ENCODE measurements around the gene EBI3. TPM values are rescaled to one million over a fixed set of nuclear protein-coding genes. Genes with fewer than 3 reads are reported as not detected.
"Not testable (repeated sequence)": the region's sequence is repeated elsewhere in the genome, so short reads cannot be mapped to it uniquely, and the experiment has no call there.

The EBI3 gene
- total RNA-seq, 6 donors from 2014 or later: 1.7 to 7.4 (median 2.5) TPM

- H3K27ac ChIP-seq: no peak overlapping the region
These were observed 38.8 kb downstream of the EBI3 start for GRCh38 chr19:4267901-4268815.

DNA sequence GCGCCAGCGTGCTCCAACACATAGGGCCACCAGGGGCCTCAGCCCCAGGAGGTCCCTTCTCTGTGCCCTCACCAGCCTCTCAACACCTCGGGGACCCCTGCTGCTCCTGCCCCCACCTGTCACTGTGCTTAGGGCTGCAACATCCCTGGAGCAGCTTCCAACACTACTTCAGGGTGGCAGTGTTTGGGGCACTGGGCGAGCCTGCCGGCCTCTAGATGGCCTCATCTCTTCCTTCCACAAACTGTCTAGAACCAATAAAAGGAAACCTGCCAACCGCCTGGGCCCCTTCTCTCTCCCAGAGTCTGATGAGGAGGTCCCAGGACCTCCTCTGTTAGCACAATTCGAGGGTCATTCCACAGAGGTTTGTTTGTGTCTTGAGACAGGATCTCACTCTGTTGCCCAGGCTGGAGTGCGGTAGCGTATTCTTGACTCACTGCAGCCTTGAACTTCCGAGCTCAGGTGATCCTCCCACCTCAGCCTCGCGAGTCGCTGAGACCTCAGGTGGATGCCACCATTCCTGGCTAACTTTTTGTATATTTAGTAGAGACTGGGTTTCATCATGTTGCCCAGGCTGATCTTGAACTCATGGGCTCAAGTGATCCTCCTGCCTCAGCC, 39.6 kb downstream of the EBI3 start:
- ATAC-seq (ENCODE audit: low FRiP score in 2 of 2) (no peak), DNase-seq (no peak)
- no peaks in the 10 kb centered on the region for H3K27me3 ChIP-seq
- peaks cover 17 to 68% (median 43%) of the 10 kb centered on the region in 4 donors for H3K36me3 ChIP-seq
- TF ChIP-seq, protein P1, sequence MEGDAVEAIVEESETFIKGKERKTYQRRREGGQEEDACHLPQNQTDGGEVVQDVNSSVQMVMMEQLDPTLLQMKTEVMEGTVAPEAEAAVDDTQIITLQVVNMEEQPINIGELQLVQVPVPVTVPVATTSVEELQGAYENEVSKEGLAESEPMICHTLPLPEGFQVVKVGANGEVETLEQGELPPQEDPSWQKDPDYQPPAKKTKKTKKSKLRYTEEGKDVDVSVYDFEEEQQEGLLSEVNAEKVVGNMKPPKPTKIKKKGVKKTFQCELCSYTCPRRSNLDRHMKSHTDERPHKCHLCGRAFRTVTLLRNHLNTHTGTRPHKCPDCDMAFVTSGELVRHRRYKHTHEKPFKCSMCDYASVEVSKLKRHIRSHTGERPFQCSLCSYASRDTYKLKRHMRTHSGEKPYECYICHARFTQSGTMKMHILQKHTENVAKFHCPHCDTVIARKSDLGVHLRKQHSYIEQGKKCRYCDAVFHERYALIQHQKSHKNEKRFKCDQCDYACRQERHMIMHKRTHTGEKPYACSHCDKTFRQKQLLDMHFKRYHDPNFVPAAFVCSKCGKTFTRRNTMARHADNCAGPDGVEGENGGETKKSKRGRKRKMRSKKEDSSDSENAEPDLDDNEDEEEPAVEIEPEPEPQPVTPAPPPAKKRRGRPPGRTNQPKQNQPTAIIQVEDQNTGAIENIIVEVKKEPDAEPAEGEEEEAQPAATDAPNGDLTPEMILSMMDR (IDR thresholded peaks at IDR 0.05): no peak
- no peak for TF ChIP-seq POLR2AphosphoS5 (IDR thresholded peaks at IDR 0.05)
- TF ChIP-seq POLR2A (IDR thresholded peaks at IDR 0.05): no peak
- TF ChIP-seq EP300 (IDR thresholded peaks at IDR 0.05): no peak
- no peaks in the 10 kb centered on the region for H3K4me1 ChIP-seq
- H3K27ac ChIP-seq: no peak overlapping the region
- 88 to 91% methylated on average over 10 to 13 of the region's 13 CpGs for WGBS, 2 donors
- H3K9me3 ChIP-seq: no peaks in the 10 kb centered on the region
- no peak overlapping the region for H3K4me3 ChIP-seq

More at GRCh38 chr19:4267901-4268815, 38.8 kb downstream of the EBI3 start:
- H3K4me3 ChIP-seq: no peak overlapping the region
- H3K27me3 ChIP-seq: no peaks in the 10 kb centered on the region
- H3K4me1 ChIP-seq: no peaks in the 10 kb centered on the region
- peaks cover 17 to 75% (median 47%) of the 10 kb centered on the region in 4 donors for H3K36me3 ChIP-seq
- DNase-seq: no peak
- 89 to 91% methylated on average over 23 to 27 of the region's 30 CpGs for WGBS, 2 donors
- TF ChIP-seq POLR2AphosphoS5 (IDR thresholded peaks at IDR 0.05) (no peak), POLR2A (IDR thresholded peaks at IDR 0.05) (no peak), EP300 (IDR thresholded peaks at IDR 0.05) (no peak)
- TF ChIP-seq, protein P1 (IDR thresholded peaks at IDR 0.05): no peak
- no peak for ATAC-seq (ENCODE audit: low FRiP score in 2 of 2)
- H3K9me3 ChIP-seq: no peaks in the 10 kb centered on the region

DNA sequence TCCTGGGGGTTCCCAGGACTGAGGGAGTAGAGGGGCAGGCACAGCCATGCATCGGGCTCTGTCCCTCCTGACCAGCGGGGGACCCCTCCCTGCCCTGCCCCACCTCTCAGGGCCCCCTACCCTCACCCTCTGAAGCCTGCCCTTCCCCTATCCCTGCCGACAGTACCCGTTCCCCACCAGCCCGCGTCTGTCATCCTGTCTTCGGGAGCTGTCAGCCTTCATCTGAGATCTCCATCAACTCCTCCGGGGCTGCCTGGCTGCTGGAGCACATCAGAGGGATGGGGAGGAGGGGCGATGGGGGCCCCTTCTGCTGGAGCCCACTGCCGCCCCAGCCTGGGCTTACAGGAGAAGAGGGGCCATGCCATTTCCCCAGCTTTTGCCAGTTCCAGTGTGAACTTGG, 43.6 kb downstream of the EBI3 start:
- 67 to 81% methylated on average over 3 to 8 of the region's 10 CpGs for WGBS, 2 donors

GRCh38 chr19:4274321-4274686, 45.0 kb downstream of the EBI3 start:
- not testable (repeated sequence) for H3K4me3 ChIP-seq; ATAC-seq (ENCODE audit: low FRiP score in 2 of 2); H3K27ac ChIP-seq; DNase-seq; H3K9me3 ChIP-seq; H3K4me1 ChIP-seq
- WGBS, 2 donors: 73 to 85% methylated on average over 6 of the region's 6 CpGs
- Histone ChIP-seq H3K36me3 (peaks cover 0 to 22% (median 7%) of the 10 kb centered on the region in 4 donors), H3K27me3 (peaks cover 2 to 13% (median 7%) of the 10 kb centered on the region in 4 donors)

More for the DNA sequence above, 43.6 kb downstream of the EBI3 start:
- peaks cover 0 to 2% (median 0%) of the 10 kb centered on the region in 4 donors for H3K27me3 ChIP-seq
- DNase-seq: no peak
- H3K36me3 ChIP-seq: peaks cover 10 to 36% (median 21%) of the 10 kb centered on the region in 4 donors
- no peaks in the 10 kb centered on the region for H3K4me1 ChIP-seq
- no peak overlapping the region for H3K27ac ChIP-seq
- ATAC-seq (ENCODE audit: low FRiP score in 2 of 2): peak; percentile 22 to 43
- no peaks in the 10 kb centered on the region for H3K9me3 ChIP-seq
- H3K4me3 ChIP-seq: no peak overlapping the region
- TF ChIP-seq POLR2AphosphoS5 (IDR thresholded peaks at IDR 0.05): no peak
- no peak for TF ChIP-seq POLR2A (IDR thresholded peaks at IDR 0.05)
- TF ChIP-seq EP300 (IDR thresholded peaks at IDR 0.05): no peak
- TF ChIP-seq, protein P1 (IDR thresholded peaks at IDR 0.05): no peak

- H3K27me3 ChIP-seq: peaks cover 2 to 29% (median 16%) of the 10 kb centered on the region in 4 donors
- 44 to 45% methylated on average over 16 of the region's 16 CpGs for WGBS, 2 donors
- DNase-seq (no peak), ATAC-seq (ENCODE audit: low FRiP score in 2 of 2) (no peak)
- no peak overlapping the region for H3K4me3 ChIP-seq
- H3K4me1 ChIP-seq: peaks cover 11 to 19% (median 13%) of the 10 kb centered on the region in 4 donors
- no peak for TF ChIP-seq EP300 (IDR thresholded peaks at IDR 0.05)
- TF ChIP-seq POLR2A (IDR thresholded peaks at IDR 0.05): no peak
- no peak for TF ChIP-seq POLR2AphosphoS5 (IDR thresholded peaks at IDR 0.05)
- TF ChIP-seq, protein P1 (IDR thresholded peaks at IDR 0.05): no peak
- H3K36me3 ChIP-seq: no peaks in the 10 kb centered on the region
- H3K9me3 ChIP-seq: no peaks in the 10 kb centered on the region
- no peak overlapping the region for H3K27ac ChIP-seq
These were observed 47.9 kb downstream of the EBI3 start for GRCh38 chr19:4277191-4277696.

Measured in upper lobe of left lung (tissue), 6 donors.